GM06990 (cell line): ENCODE data around the gene RPS6KA5.
"Not testable (repeated sequence)": the region's sequence is repeated elsewhere in the genome, so short reads cannot be mapped to it uniquely, and the experiment has no call there.

Experiments
- DNase-seq: peaks from one replicate; pipeline ENCODE4 v3.0.0-alpha.2; 2011; ENCODE audit not compliant: insufficient read length; ENCODE audit errors: extremely low read depth
- H3K27me3 ChIP-seq: replicated peaks from 2 replicates; pipeline ENCODE4 v1.6.0; 2011; ENCODE audit warnings: low read length; ENCODE audit not compliant: control insufficient read depth, insufficient read depth
- H3K36me3 ChIP-seq: 2 replicates; pipeline ENCODE4 v1.5.1; 2011; ENCODE audit warnings: low read length; ENCODE audit not compliant: control insufficient read depth, insufficient read depth
- H3K4me3 ChIP-seq: replicated peaks from 2 replicates; pipeline ENCODE4 v1.5.1; 2011; ENCODE audit warnings: low read depth, mild to moderate bottlenecking, control low read depth, low read length
- TF ChIP-seq, protein P1 (sequence below): IDR thresholded peaks from 2 replicates; pipeline ENCODE4 v1.5.1; 2011; ENCODE audit warnings: low read length, control low read depth, mild to moderate bottlenecking, inconsistent platforms; ENCODE audit not compliant: insufficient read depth, poor library complexity, severe bottlenecking

The RPS6KA5 gene

DNA sequence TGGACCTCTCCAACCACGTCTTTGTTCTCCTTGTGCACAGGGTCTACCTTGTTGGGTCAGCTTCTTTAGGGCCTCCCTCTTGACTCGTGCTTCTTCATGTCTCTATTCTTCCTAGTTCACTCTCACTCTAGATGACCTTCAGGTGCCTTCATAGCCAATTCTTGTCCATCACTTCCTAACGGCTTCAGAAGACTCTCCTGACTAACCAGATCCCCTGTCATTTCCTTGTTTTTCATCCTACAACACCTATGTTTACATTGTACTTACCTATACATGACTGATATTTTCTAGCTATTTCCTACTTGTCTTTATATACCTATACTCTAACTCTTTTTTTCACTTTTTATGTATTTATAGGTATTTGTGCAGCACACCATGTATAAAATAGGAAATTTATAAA is 117.1 kb downstream of the RPS6KA5 start:
- no peaks in the 10 kb centered on the region for H3K27me3 ChIP-seq
- H3K36me3 ChIP-seq = peaks cover 2% of the 10 kb centered on the region; the same call in 1 of the 2 replicates
- TF ChIP-seq, protein P1, sequence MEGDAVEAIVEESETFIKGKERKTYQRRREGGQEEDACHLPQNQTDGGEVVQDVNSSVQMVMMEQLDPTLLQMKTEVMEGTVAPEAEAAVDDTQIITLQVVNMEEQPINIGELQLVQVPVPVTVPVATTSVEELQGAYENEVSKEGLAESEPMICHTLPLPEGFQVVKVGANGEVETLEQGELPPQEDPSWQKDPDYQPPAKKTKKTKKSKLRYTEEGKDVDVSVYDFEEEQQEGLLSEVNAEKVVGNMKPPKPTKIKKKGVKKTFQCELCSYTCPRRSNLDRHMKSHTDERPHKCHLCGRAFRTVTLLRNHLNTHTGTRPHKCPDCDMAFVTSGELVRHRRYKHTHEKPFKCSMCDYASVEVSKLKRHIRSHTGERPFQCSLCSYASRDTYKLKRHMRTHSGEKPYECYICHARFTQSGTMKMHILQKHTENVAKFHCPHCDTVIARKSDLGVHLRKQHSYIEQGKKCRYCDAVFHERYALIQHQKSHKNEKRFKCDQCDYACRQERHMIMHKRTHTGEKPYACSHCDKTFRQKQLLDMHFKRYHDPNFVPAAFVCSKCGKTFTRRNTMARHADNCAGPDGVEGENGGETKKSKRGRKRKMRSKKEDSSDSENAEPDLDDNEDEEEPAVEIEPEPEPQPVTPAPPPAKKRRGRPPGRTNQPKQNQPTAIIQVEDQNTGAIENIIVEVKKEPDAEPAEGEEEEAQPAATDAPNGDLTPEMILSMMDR = no peak
- H3K4me3 ChIP-seq = no peak overlapping the region
- no peak for DNase-seq

DNA sequence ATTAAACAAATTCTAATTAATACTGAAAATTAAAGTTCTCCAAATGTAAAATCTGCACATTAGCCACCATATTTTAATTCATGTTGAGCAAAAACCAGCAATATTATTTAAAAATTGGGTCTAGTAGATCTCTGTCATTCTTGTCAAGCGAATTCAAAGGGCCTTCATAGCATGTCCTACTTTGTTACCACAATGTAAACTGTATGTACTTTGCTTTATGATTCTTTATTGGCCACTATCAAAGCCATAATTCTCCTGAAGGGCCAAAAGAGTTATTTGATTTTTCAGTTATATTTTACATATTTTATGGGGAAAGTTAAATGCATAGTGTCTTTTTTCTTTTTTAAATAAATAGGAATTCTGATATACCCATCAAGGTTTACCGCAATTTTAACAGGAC is 117.9 kb downstream of the RPS6KA5 start:
- TF ChIP-seq, protein P1 = no peak

DNA sequence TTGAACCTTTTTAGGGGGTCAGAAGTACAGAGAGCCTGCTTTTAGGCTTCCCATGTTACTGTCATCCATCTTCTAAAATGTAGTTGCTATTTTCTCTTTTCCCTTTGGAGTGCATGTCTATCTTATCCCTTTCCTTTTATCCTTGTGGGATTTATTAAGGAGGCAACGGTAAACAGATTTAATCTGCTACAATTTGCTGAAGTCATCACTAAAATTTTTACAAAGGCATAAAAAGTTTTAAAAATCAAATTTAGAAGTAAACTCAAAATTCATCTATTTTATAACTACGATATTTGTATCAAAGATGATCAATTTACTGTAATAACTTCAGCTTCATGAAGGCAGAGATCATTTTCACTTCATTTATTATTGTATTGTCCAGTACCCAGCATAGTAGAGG is 118.7 kb downstream of the RPS6KA5 start:
- Histone ChIP-seq H3K36me3 (peaks cover 2% of the 10 kb centered on the region; the same call in 1 of the 2 replicates), H3K4me3 (no peak overlapping the region), H3K27me3 (no peaks in the 10 kb centered on the region)
- TF ChIP-seq, protein P1 = no peak
- DNase-seq = no peak

More for the DNA sequence above, 117.9 kb downstream of the RPS6KA5 start:
- H3K27me3 ChIP-seq = no peaks in the 10 kb centered on the region
- peaks cover 2% of the 10 kb centered on the region; the same call in 1 of the 2 replicates for H3K36me3 ChIP-seq
- H3K4me3 ChIP-seq = no peak overlapping the region
- no peak for DNase-seq

DNA sequence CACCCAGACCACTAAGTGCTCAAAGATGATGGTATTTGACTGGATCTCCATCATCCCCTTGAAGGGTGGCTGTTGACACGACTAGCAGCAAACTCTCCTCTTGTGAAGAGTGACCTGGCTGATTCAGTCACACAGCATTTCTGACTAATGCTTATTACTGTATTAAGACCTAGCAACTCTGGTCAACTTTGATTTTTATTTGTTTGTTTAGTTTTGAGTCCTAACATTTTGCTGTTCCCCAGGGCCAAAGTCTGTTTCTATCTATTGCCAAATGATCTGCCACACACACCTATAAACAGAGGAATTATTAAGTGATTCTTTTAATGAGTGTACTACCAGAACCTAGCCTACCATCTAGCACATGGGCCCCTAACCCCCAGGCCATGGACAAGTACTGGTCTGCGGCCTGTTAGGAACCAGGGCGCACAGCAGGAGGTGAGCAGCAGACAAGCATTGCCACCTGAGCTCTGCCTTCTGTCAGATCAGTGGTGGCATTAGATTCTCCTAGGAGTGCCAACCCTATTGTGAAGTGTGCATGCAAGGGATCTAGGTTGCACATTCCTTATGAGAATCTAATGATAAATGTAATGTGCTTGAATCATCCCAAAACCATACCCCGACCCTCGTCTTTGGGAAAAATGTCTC is 120.0 kb downstream of the RPS6KA5 start:
- TF ChIP-seq, protein P1 = no peak
- DNase-seq = no peak
- Histone ChIP-seq H3K36me3 (peaks cover 2% of the 10 kb centered on the region; the same call in 1 of the 2 replicates), H3K27me3 (no peaks in the 10 kb centered on the region), H3K4me3 (no peak overlapping the region)

DNA sequence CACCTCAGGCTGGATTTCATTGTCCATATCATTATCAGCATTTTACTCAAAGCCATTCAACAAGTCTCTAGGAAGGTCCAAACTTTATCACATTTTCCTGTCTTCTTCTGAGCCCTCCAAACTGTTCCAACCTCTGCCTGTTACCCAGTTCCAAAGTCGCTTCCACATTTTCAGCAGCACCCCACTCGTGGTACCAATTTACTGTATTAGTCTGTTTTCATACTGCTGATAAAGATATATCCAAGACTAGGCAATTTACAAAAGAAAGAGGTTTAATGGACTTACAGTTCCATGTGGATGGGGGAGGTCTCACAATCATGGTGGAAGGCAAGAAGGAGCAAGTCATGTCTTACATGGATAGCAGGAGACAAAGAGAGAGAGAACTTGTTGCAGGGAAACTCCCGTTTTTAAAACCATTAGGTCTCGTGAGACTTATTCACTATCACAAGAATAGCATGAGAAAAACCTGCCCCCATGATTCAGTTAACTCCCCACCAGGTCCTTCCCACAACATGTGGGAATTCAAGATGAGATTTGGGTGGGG is 121.1 kb downstream of the RPS6KA5 start:
- H3K36me3 ChIP-seq, H3K4me3 ChIP-seq, H3K27me3 ChIP-seq, DNase-seq: not testable (repeated sequence)

DNA sequence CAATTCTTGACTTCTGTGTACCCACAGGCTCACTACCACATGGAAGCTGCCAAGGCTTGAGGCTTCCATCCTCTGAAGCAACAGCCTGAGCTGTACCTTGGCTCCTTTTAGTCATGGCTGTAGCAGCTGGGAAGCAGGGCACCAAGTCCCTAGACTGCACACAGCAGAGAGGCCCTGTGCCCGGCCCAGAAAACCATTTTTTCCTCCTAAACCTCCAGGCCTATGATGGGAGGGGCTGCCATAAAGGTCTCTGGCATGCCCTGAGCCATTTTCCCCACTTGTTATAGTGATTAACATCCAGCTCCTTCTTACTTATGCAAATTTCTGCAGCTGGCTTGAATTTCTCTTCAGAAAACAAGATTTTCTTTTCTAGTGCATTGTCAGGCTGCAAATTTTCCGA is 121.8 kb downstream of the RPS6KA5 start:
- Histone ChIP-seq H3K27me3 (no peaks in the 10 kb centered on the region), H3K4me3 (no peak overlapping the region), H3K36me3 (peaks cover 2% of the 10 kb centered on the region; the same call in 1 of the 2 replicates)
- DNase-seq = no peak
- TF ChIP-seq, protein P1 = no peak
